GM18951 (cell line): Measurements from ENCODE around the gene MS4A18.

Source experiments
- POLR2A ChIP-seq: IDR thresholded peaks from 4 replicates; pipeline ENCODE4 v1.6.1; 2011; ENCODE audit warnings: mild to moderate bottlenecking; ENCODE audit not compliant: insufficient read length, insufficient read depth; ENCODE audit errors: extremely low read depth
- in situ Hi-C: fragments of 300-500 bp; cut with MboI; formaldehyde crosslinking; loops from one replicate; pipeline ENCODE4 v1.12.0; 2022; ENCODE audit warnings: low sequenced_read_pairs, mixed read lengths, inconsistent platforms; ENCODE audit not compliant: unreplicated experiment

The MS4A18 gene

DNA sequence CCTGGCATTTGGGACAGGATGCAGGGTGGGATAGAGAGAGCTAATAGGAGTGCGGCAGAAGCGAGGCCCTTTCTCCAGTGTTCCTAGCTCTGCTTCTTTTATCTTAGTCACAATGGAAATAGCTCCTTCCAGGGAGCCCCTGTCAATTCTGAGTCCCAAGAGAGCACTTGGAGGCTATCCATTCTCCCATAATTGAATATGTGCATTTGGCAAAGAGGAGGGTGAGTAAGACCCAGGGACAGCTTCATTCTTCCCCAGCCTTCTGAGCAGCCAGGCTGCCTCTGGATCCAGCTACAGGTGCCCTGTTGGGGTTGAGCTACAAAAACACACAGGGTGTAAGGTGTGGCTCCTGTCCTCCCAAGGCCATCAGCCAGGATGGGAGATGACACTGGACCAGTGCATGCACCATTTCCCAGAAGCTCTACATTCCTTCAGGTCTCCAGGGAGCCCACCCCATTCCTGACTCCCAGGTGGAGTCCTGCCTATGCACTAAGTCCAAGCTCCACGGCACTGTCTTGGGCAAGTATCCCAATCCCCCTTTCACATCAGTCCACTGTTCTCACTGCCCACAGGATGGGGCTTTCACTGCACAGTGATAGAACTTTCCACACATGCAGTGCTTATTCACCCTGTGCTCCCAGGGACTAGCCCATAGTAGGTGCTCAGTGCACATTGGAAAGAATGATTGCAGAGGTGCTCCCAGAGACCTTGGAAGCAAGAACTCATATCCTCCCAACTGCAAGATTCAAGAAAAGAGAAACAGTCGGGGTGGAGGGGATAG is 66.8 kb downstream of the MS4A18 start:
- in situ Hi-C loops = no loop called here
- TF ChIP-seq POLR2A = no peak

DNA sequence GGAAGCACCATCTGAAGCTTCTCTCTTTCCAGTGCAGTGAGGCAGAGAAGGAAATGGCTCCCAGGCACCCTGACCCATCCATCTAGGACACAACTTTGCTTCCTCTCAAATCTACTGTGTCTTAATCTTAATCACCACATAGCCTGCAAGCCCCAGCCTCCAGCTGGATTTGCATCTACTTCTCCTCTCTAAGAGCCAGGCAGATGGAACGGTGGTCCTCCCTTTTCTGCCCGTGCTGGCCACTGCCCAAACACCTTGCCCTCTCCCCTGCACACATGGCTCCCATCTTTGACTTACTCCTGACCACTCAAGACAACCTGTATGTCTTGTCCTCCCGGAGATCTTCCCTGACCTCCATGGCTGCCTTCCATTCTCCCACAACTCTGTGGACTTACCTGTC is 68.0 kb downstream of the MS4A18 start:
- no peak for TF ChIP-seq POLR2A
- in situ Hi-C loops = no loop called here
